NCI-H1694 treated with DMSO at 0.1 percent for 48 hours (cell line): ENCODE measurements around the gene DNAJC3.
"Not testable (repeated sequence)": the region's sequence is repeated elsewhere in the genome, so short reads cannot be mapped to it uniquely, and the experiment has no call there.

Source experiments
- DNase-seq: peaks from one replicate; lab custom pipeline; 2025; lab: John Stamatoyannopoulos, UW

Gene DNAJC3

GRCh38 chr13:95676762-95677563 is at the start of gene DNAJC3:
Gene DNAJC3, plus strand, starts transcription at chr13:95677139. Its CDS starts 117 bp downstream, at chr13:95677256.
- peak; percentile 96 for DNase-seq

- DNase-seq: no peak
Measured at GRCh38 chr13:95627590-95627989, 49.3 kb upstream of the DNAJC3 start.

- DNase-seq: no peak
Measured at GRCh38 chr13:95628488-95628887, 48.5 kb upstream of the DNAJC3 start.

- DNase-seq: no peak
Measured at GRCh38 chr13:95629071-95629470, 47.9 kb upstream of the DNAJC3 start.

GRCh38 chr13:95630593-95630992 is 46.3 kb upstream of the DNAJC3 start:
- no peak for DNase-seq

GRCh38 chr13:95636853-95637252 is 40.1 kb upstream of the DNAJC3 start:
- DNase-seq: no peak

GRCh38 chr13:95641291-95642027 is 35.5 kb upstream of the DNAJC3 start:
- no peak for DNase-seq

- no peak for DNase-seq
Measured at GRCh38 chr13:95642028-95642621, 34.8 kb upstream of the DNAJC3 start.

- no peak for DNase-seq
Measured at GRCh38 chr13:95642999-95643398, 33.9 kb upstream of the DNAJC3 start.

GRCh38 chr13:95643571-95643935 is 33.4 kb upstream of the DNAJC3 start:
- no peak for DNase-seq

GRCh38 chr13:95643936-95644598 is 32.9 kb upstream of the DNAJC3 start:
- DNase-seq: no peak

GRCh38 chr13:95644601-95645052 is 32.3 kb upstream of the DNAJC3 start, which contains the start of gene DZIP1:
Gene DZIP1, minus strand, starts transcription at chr13:95644706. Its CDS starts 2,677 bp downstream, at chr13:95642029.
- peak; percentile 77 for DNase-seq

GRCh38 chr13:95647321-95647720 is 29.6 kb upstream of the DNAJC3 start:
- DNase-seq: no peak

GRCh38 chr13:95650696-95651095 is 26.2 kb upstream of the DNAJC3 start:
- DNase-seq: no peak

GRCh38 chr13:95652244-95652764 is 24.6 kb upstream of the DNAJC3 start:
- DNase-seq: no peak

- DNase-seq: no peak
Measured at GRCh38 chr13:95652821-95653220, 24.1 kb upstream of the DNAJC3 start.

GRCh38 chr13:95656386-95657015 is 20.4 kb upstream of the DNAJC3 start:
- DNase-seq: no peak

- DNase-seq: no peak
Measured at GRCh38 chr13:95659500-95659899, 17.4 kb upstream of the DNAJC3 start.

- DNase-seq: peak; percentile 64
Measured at GRCh38 chr13:95660981-95661581, 15.9 kb upstream of the DNAJC3 start.

- DNase-seq: not testable (repeated sequence)
Measured at GRCh38 chr13:95667235-95667634, 9.7 kb upstream of the DNAJC3 start.

- DNase-seq: no peak
Measured at GRCh38 chr13:95671597-95671996, 5.3 kb upstream of the DNAJC3 start.
